ENCODE results near the gene BMP8B. TPM values are rescaled to one million over a fixed set of nuclear protein-coding genes. Genes with fewer than 3 reads are reported as not detected.
"Not testable (repeated sequence)": the region's sequence is repeated elsewhere in the genome, so short reads cannot be mapped to it uniquely, and the experiment has no call there.

The BMP8B gene
- total RNA-seq, 4 donors from 2014 or later: 0.12 to 0.31 (median 0.15) TPM; not detected in 1

DNA sequence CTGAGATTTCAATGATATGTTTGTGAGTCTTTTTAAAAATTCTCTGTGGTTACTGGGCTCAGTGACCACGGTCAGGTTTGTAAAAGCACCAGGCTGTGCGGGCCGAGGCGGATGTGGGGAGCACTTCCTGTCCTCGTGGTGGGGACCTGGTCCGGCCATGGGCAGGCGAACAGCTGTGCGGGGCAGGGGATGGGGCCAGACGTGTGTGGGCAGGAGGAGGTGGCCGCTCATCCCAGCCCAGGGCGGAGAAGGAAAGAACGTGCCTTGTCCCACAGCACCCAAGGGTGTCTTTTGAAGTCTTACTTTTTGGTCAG lies 12.3 kb downstream of the BMP8B start:
- TF ChIP-seq, protein P1, sequence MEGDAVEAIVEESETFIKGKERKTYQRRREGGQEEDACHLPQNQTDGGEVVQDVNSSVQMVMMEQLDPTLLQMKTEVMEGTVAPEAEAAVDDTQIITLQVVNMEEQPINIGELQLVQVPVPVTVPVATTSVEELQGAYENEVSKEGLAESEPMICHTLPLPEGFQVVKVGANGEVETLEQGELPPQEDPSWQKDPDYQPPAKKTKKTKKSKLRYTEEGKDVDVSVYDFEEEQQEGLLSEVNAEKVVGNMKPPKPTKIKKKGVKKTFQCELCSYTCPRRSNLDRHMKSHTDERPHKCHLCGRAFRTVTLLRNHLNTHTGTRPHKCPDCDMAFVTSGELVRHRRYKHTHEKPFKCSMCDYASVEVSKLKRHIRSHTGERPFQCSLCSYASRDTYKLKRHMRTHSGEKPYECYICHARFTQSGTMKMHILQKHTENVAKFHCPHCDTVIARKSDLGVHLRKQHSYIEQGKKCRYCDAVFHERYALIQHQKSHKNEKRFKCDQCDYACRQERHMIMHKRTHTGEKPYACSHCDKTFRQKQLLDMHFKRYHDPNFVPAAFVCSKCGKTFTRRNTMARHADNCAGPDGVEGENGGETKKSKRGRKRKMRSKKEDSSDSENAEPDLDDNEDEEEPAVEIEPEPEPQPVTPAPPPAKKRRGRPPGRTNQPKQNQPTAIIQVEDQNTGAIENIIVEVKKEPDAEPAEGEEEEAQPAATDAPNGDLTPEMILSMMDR (IDR thresholded peaks at IDR 0.05 in 4 of 5, conservative IDR thresholded peaks at IDR 0.05 in 1 of 5): no peak
- TF ChIP-seq POLR2A (IDR thresholded peaks at IDR 0.05): no peak
- intact Hi-C loops (cut with DNase I; ENCODE audit: low total_unique reads): no loop called here
- DNase-seq: no peak
- no peaks in the 10 kb centered on the region for H3K9me3 ChIP-seq
- H3K27ac ChIP-seq: no peak overlapping the region
- no peak for ATAC-seq
- in situ Hi-C loops (cut with MboI; ENCODE audit: low sequenced_read_pairs in 4 of 4): no loop called here
- H3K4me1 ChIP-seq: no peaks in the 10 kb centered on the region
- H3K27me3 ChIP-seq: peaks cover 0 to under 1% (median 0%) of the 10 kb centered on the region in 3 donors
- H3K36me3 ChIP-seq: no peaks in the 10 kb centered on the region
- no peak overlapping the region for H3K4me3 ChIP-seq

DNA sequence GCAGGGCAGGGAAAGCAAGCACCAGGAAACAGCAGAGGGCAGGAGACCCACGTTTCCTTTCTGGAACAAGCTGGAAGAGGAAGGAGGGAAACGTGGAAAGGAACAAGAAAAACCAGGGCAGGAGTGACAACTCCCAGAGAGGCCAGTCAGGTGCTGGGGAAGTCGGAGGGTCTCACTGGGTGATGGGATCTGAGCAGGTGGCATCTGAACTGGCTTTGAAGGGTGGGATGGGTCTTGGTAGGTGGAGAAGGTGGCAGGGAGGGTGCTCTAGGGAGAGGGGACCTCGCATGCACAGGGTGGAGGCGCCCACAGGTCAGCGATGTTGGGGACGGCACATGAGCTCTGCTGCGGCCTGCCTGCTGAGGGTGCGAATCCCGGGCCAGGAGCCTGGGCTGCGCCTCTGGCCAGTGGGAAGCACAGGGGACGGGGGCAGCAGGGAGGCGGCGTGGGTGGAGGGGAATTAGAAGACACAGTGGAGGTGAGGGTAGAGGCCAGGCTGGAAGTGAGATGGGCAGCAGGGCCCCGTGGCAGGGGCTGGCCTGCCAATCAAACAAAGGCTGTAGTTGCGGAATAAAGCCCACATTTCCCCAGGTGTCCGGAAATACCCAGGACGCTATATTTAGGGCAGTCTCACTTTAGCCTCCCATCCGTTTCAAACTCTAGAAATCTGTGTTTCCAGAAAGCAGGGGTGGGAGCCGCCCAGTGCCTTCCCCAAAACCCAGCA lies 12.8 kb downstream of the BMP8B start:
- intact Hi-C loops (cut with DNase I; ENCODE audit: low total_unique reads); in situ Hi-C loops (cut with MboI; ENCODE audit: low sequenced_read_pairs in 4 of 4); ATAC-seq; H3K9me3 ChIP-seq; H3K36me3 ChIP-seq; H3K27ac ChIP-seq; H3K4me3 ChIP-seq; H3K4me1 ChIP-seq; DNase-seq; H3K27me3 ChIP-seq: not testable (repeated sequence)

DNA sequence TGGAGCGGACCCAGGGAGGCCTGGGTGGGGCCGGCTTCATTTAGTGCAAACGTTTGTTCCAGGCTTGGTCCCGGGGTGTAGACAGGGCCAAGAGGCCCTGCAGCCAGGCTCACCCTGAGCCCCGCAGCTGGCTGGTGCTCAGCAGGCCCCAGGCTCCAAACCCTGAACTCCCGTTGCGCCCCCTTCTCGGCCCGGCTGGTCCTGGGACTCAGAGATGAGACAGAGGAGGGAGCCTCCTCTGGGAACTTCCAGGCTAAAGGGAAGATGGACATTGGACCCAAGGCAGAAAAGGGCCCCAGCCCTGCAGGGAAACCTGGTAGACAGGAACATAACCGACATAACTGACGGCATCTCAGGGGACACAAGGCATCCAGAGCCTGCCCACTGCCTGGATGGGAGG lies 13.5 kb downstream of the BMP8B start:
- H3K36me3 ChIP-seq; H3K9me3 ChIP-seq; H3K27ac ChIP-seq; H3K4me3 ChIP-seq; in situ Hi-C loops (cut with MboI; ENCODE audit: low sequenced_read_pairs in 4 of 4); ATAC-seq; DNase-seq; H3K27me3 ChIP-seq; H3K4me1 ChIP-seq; intact Hi-C loops (cut with DNase I; ENCODE audit: low total_unique reads): not testable (repeated sequence)

DNA sequence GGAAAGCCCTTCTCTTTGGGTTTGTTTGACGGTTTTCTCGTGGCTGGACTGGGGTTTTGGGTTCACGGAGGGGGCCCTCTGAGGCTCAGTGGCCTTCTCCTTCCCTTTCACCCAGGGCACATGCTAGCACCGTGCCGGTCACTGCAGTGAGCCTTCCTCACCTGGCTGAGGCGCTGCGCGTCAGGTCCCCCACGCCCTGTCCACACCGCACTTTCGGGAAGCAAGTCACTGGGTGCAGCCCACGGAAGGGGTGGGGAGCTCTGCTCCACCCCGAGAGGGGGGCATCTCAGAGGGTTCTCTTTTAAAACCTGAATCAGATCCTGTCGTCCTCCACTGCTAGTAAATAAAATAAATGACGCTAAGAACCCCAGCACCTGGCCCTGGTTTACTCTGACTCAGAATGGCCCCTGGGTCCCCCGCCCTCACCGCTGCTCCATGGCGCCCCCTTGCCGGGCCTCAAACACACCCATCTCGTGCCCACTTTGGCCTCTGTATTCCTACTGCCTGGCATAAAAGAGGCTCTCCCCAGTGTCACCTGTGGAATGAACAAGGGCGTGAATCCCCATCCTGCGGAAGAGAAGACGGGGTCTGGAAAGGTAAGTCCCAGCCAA lies 15.2 kb downstream of the BMP8B start:
- in situ Hi-C loops (cut with MboI; ENCODE audit: low sequenced_read_pairs in 4 of 4); ATAC-seq; H3K27ac ChIP-seq; DNase-seq; intact Hi-C loops (cut with DNase I; ENCODE audit: low total_unique reads); H3K36me3 ChIP-seq; H3K4me3 ChIP-seq; H3K9me3 ChIP-seq; H3K4me1 ChIP-seq; H3K27me3 ChIP-seq: not testable (repeated sequence)

DNA sequence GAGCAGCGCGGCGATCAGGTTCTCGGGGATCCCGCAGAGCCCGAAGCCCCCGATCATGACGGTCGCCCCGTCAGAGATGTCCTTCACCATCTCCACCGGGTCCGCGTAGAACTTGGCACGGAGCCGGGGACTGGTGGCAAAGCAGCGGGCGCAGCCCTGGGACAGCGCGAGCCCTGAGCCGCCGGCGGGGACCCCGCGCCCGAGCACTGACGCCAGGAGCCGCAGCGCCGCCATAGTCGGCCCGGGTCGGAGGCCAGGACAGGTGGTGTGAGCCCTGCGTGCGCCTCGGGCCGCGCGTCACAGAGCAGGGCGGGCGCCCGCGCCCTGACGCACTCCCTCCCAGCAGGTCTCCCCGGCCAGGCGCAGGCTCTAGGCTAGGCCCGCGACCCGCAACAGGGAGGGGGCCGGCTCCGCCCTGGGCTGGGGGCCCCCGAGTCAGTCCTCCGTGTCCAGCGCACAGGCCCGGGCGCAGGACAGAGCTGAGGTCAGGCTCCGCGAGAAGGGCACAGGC lies 17.6 kb downstream of the BMP8B start, which contains the start of gene OXCT2:
OXCT2 (minus strand) TSS at position 327 of the 511 bp plus-strand sequence; CDS start at position 234, 93 bp downstream.
- intact Hi-C loops (cut with DNase I; ENCODE audit: low total_unique reads); H3K36me3 ChIP-seq; in situ Hi-C loops (cut with MboI; ENCODE audit: low sequenced_read_pairs in 4 of 4); H3K4me1 ChIP-seq; H3K27me3 ChIP-seq; H3K9me3 ChIP-seq; H3K4me3 ChIP-seq; H3K27ac ChIP-seq; DNase-seq; ATAC-seq: not testable (repeated sequence)

DNA sequence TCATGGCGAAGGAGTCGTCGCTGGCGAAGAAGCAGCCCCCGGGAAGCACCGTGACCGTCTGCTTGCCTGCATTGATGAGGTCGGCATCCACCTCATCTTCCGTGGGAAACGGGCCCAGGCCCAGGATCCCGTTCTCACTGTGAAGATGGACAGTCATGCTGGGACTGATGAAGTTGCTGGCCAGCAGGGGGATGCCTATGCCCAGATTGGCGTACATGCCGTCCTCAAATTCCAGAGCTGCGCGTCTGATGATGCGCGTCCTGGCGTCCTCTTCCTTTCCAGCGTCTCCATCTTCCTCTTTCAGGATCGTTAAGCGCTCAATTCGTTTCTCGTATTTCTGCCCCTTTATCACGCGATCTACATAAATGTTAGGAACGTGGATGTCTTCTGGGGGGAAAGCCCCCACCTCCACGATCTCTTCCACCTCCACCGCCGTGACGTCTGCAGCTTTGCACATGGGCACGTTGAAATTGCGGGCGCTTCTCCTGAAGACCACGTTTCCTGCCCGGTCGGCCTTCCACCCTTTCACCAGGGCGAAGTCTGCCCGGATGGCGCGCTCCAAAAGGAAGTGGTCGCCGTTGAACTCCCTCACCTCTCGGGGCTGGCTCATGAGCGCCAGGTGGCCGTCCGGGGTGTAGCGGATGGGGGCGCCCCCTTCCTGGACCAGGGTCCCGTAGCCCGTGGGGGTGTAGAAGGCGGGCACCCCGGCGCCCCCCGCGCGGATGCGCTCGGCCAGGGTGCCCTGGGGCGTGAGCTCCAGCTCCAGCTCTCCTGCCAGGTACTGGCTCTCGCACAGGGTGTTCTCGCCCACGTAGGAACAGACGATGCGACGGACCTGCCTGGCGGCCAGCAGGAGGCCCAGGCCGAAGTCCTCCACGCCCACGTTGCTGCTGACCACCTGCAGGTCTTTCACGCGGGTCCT lies 18.3 kb downstream of the BMP8B start:
- H3K27ac ChIP-seq; H3K9me3 ChIP-seq; H3K4me1 ChIP-seq; H3K36me3 ChIP-seq; in situ Hi-C loops (cut with MboI; ENCODE audit: low sequenced_read_pairs in 4 of 4); H3K4me3 ChIP-seq; intact Hi-C loops (cut with DNase I; ENCODE audit: low total_unique reads); H3K27me3 ChIP-seq; DNase-seq: not testable (repeated sequence)
- ATAC-seq: peak in 1 of 2 donors; percentile 32

DNA sequence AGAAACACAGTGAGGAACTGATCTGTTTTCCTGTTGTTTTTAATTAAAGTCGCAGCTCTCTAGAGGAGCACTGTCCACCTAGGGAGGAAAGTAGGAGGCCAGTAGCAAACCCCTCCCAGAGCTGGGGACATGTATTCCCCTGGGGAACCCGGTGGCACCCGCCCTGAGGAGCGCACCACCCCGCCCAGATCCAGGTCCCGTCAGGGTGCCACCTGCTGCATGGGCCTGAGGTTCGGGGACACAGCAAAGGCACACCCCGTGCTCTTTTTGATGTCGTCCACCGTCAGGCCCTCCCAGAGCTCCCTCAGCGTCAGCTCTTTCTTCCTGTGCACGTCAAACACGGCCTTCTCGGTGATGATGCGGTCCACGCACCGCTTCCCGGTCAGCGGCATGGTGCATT lies 19.2 kb downstream of the BMP8B start:
- in situ Hi-C loops (cut with MboI; ENCODE audit: low sequenced_read_pairs in 4 of 4); ATAC-seq; H3K4me1 ChIP-seq; H3K9me3 ChIP-seq; H3K36me3 ChIP-seq; H3K27ac ChIP-seq; intact Hi-C loops (cut with DNase I; ENCODE audit: low total_unique reads); DNase-seq; H3K27me3 ChIP-seq; H3K4me3 ChIP-seq: not testable (repeated sequence)

DNA sequence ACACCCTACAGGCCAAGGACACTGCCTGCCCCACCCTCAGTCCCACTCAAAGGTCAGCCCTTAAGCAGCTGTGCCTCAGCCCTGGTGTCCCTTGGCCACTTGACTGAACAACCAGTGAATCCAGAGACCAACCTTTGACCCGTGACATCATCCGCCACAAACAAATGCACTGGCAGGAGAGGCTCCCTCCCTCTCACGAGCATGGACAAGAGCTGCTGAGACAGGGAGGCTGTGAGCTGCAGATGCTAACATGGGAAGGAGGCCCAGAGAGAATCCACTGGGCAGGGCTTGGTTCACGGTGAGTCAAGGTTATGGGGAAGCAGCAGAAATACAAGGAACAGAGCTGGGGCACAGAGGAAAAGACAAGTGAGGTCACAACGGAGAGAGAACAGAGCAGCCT lies 22.2 kb downstream of the BMP8B start:
- H3K4me1 ChIP-seq; intact Hi-C loops (cut with DNase I; ENCODE audit: low total_unique reads); ATAC-seq: not testable (repeated sequence)

DNA sequence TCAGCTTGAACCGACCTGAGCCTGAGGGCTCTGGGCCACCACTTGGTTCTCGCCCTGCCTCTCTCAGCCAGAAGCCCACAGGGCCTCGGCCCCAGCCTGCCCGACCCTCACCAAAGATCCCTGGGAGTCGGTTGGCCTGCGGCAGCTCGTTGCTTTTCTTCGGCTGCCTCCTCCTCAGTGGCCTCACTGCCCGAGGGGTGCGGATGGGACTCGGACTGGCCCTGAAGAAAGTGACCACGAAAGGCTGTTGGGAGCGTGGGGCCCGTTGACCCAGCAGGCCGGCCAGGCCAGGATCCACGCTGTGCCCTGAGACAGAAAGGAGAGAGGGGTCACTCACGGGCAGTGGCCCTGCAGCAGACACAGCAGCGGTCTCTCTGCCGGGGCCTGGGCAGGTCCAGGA lies 24.2 kb downstream of the BMP8B start:
- ATAC-seq; DNase-seq; H3K4me1 ChIP-seq; intact Hi-C loops (cut with DNase I; ENCODE audit: low total_unique reads); H3K9me3 ChIP-seq; H3K27me3 ChIP-seq; H3K27ac ChIP-seq; H3K4me3 ChIP-seq; H3K36me3 ChIP-seq; in situ Hi-C loops (cut with MboI; ENCODE audit: low sequenced_read_pairs in 4 of 4): not testable (repeated sequence)

More for the DNA sequence above, 22.2 kb downstream of the BMP8B start:
- in situ Hi-C loops (cut with MboI; ENCODE audit: low sequenced_read_pairs in 4 of 4); H3K27me3 ChIP-seq; DNase-seq; H3K36me3 ChIP-seq; H3K9me3 ChIP-seq; H3K4me3 ChIP-seq; H3K27ac ChIP-seq: not testable (repeated sequence)

DNA sequence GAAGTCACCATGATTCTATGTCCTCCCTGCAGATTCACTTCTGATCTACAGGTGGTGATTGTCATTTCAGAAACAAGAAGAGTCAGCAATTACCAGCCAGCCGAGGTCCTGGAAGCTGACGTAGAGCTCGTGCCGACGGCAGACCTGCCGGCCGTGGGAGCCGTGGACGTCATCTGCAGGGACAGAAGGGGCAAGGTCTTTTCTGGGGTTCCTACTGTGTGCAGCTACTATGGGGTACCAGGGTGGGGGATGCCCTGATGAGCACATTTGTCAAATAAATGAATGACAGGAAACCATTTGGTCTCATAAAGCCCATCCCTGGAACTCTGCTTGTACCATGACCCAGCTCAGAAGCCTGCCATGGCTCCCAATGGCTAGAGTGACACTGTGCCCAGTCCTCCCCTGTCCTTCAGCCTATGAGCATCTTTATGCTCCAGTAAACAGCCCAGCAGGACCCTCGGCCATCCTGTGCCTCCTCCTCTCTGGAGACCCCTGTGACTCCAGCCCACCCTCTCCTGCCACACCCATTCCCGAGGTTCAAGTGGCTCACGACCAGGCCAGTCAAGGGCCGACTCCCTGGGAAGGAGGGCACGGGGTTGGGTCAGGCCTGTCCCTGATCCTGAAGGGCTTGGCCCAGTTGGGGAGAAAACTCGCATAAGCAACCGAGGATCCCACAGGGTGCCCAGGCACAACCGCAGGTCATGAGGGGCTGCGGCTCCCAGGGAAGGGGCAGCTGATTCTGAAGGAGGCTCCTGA lies 24.9 kb downstream of the BMP8B start:
- H3K4me1 ChIP-seq; in situ Hi-C loops (cut with MboI; ENCODE audit: low sequenced_read_pairs in 4 of 4); H3K36me3 ChIP-seq; H3K9me3 ChIP-seq; H3K4me3 ChIP-seq; ATAC-seq; intact Hi-C loops (cut with DNase I; ENCODE audit: low total_unique reads); DNase-seq; H3K27ac ChIP-seq; H3K27me3 ChIP-seq: not testable (repeated sequence)

Data from gastrocnemius medialis (tissue), 4 donors.